ENCODE data around the gene ZC2HC1C.

- TF ChIP-seq, protein P1, sequence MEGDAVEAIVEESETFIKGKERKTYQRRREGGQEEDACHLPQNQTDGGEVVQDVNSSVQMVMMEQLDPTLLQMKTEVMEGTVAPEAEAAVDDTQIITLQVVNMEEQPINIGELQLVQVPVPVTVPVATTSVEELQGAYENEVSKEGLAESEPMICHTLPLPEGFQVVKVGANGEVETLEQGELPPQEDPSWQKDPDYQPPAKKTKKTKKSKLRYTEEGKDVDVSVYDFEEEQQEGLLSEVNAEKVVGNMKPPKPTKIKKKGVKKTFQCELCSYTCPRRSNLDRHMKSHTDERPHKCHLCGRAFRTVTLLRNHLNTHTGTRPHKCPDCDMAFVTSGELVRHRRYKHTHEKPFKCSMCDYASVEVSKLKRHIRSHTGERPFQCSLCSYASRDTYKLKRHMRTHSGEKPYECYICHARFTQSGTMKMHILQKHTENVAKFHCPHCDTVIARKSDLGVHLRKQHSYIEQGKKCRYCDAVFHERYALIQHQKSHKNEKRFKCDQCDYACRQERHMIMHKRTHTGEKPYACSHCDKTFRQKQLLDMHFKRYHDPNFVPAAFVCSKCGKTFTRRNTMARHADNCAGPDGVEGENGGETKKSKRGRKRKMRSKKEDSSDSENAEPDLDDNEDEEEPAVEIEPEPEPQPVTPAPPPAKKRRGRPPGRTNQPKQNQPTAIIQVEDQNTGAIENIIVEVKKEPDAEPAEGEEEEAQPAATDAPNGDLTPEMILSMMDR (IDR thresholded peaks at IDR 0.05), result no peak
- no peak for TF ChIP-seq POLR2A (IDR thresholded peaks at IDR 0.05)
Observed at GRCh38 chr14:75109877-75110276, 40.4 kb downstream of the ZC2HC1C start.

All from uterus (tissue), 2 donors.